ENCODE results near the gene JUNB.

Gene JUNB

DNA sequence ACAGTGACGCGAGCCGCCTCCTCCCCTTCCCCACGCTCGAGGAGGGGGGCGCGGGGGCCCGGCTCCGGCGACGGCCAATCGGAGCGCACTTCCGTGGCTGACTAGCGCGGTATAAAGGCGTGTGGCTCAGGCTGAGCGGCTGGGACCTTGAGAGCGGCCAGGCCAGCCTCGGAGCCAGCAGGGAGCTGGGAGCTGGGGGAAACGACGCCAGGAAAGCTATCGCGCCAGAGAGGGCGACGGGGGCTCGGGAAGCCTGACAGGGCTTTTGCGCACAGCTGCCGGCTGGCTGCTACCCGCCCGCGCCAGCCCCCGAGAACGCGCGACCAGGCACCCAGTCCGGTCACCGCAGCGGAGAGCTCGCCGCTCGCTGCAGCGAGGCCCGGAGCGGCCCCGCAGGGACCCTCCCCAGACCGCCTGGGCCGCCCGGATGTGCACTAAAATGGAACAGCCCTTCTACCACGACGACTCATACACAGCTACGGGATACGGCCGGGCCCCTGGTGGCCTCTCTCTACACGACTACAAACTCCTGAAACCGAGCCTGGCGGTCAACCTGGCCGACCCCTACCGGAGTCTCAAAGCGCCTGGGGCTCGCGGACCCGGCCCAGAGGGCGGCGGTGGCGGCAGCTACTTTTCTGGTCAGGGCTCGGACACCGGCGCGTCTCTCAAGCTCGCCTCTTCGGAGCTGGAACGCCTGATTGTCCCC lies at the start of gene JUNB:
Gene JUNB, plus strand, starts transcription at position 142 of the 706 bp plus-strand sequence. Its CDS starts 286 bp downstream, at position 428.
- DNase-seq = peak; percentile 98

- no peak for DNase-seq
Observed at GRCh38 chr19:12745166-12745897, 46.0 kb upstream of the JUNB start.

- DNase-seq = no peak
Observed at GRCh38 chr19:12748489-12748888, 42.8 kb upstream of the JUNB start.

DNA sequence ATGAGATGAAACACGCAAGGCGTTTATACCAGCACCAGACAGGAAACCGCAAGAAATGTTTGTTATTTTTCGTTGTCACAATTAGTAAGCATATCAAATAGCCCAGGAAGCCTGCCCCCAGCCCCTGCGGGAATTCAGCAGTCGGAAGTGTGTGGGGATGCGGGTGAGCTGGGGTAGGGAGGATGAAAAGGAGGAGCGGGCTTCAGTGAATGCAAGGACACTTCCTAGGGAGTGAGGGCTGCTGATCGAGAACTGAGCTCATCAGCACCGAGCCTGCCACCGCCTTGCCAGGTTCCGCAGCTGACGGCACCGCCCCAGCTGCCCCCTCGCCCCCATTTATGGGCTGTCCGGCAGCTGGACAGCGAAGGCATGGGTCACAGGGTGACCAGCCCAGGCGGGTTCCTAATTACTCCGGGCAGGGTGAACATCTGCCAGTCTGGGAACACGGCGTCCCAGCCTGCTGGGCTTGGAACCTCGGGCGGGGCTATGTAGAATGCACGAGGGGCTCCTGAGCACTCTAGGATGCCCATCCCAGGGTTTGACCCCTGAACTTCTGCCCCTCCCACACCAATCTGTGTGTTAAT lies 41.3 kb upstream of the JUNB start:
- DNase-seq = no peak

GRCh38 chr19:12750851-12751250 lies 40.4 kb upstream of the JUNB start:
- no peak for DNase-seq

GRCh38 chr19:12751635-12752034 lies 39.7 kb upstream of the JUNB start, which contains the start of gene BEST2:
BEST2 (plus strand) TSS chr19:12751791; CDS start chr19:12752593, 802 bp downstream.
- no peak for DNase-seq

- no peak for DNase-seq
Observed at GRCh38 chr19:12752056-12752781, 39.1 kb upstream of the JUNB start.

GRCh38 chr19:12754465-12755196 lies 36.7 kb upstream of the JUNB start:
- DNase-seq = no peak

DNA sequence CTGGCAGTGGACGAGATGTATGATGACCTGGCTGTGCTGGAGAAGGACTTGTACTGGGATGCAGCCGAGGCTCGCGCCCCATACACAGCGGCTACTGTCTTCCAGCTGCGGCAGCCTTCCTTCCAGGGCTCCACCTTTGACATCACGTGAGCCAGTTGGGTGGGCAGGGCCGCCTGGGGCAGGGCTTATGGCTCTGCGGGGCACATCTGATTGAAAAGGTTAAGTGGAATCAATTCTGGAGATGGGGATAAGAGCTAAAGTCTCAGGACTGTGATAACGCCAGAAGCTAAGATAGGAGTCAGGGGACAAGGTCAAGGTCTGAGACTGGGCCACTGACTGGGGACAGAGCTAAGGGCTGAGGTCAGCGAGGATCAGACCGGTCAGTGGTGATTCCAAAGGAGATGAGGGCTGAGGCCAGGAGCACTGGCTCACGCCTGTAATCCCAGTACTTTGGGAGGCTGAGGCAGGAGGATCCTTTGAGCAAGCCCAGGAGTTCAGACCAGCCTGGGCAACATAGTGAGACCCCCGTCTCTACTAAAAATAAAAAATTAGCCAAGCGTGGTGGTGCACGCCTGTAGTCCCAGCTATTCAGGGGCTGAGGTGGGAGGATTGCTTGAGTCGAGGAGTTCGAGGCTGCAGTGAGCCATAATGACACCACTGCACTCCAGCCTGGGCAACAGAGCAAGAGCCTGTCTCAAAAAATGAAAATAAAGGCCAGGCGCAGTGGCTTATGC lies 35.0 kb upstream of the JUNB start:
- no peak for DNase-seq

GRCh38 chr19:12757544-12758274 lies 33.6 kb upstream of the JUNB start:
- DNase-seq = peak; percentile 81

GRCh38 chr19:12759686-12760085 lies 31.6 kb upstream of the JUNB start:
- no peak for DNase-seq

GRCh38 chr19:12763100-12763499 lies 28.2 kb upstream of the JUNB start:
- no peak for DNase-seq

- no peak for DNase-seq
Observed at GRCh38 chr19:12764698-12765097, 26.6 kb upstream of the JUNB start.

DNA sequence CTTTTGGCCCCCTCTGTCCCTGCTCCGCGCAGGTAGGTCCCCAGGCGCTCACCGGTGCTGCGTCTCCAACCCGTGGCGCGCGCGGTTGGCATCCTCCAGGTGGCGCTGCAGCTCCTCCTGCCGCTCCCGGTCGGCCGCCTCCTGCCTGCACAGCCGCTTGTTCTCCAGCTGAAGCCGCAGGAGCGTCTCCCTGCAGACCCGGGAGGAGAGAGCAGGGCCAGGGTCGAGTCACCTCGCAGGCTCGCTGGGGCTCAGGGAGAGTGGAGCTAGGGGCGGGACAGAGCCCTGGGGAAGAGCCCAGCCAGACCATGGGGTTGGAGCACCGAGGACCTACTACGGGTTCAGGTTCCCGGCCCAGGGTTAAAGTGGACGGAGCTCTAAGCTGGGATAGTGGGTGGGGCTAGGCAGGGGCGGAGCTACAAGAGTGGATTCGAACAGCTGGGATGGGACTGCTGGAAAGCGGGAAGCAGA lies 25.2 kb upstream of the JUNB start:
- DNase-seq = peak; percentile 88

- no peak for DNase-seq
Observed at GRCh38 chr19:12767150-12767549, 24.1 kb upstream of the JUNB start.

- no peak for DNase-seq
Observed at GRCh38 chr19:12767666-12768065, 23.6 kb upstream of the JUNB start.

DNA sequence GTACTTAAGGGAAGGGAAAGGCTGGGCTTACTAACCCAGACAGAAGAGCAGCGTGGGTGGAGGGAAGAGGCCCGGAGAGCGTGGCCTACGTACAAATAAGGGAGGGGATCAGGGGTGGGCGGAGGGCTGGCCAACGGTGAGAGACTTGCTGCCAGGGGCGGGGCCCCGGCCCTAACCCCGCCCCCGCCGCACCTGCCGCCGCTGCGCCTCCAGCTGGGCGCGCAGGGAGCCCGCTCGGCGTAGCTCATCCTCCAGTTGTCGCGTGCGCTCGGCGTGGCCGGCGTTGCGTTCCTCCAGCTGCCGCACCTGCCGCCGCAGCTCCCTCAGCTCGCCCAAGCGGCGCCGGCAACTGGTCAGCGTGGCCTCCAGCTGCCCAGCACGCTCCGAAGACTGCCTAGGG lies 21.6 kb upstream of the JUNB start:
- peak; percentile 58 for DNase-seq

- DNase-seq = no peak
Observed at GRCh38 chr19:12770922-12771321, 20.4 kb upstream of the JUNB start.

GRCh38 chr19:12772323-12772722 lies 19.0 kb upstream of the JUNB start:
- no peak for DNase-seq

GRCh38 chr19:12773571-12773970 lies 17.7 kb upstream of the JUNB start:
- no peak for DNase-seq
